CD8-positive, alpha-beta memory T cell (primary cell): ENCODE results near the gene C6orf47. TPM values are rescaled to one million over a fixed set of nuclear protein-coding genes. Genes with fewer than 3 reads are reported as not detected.
A peak's percentile ranks its signal among the peaks of the same experiment; 100 is the strongest.

ENCODE experiments used
- CTCF ChIA-PET: fragments of 350-600 bp; sonication (Branson Sonifier 250); formaldehyde crosslinking; loops from one replicate; lab custom pipeline; 2021; ENCODE audit warnings: antibody characterized with exemption; lab: Charles Lee
- POLR2A ChIA-PET: fragments of 350-600 bp; sonication (Branson Sonifier 250); formaldehyde crosslinking; loops from one replicate; lab custom pipeline; 2021; ENCODE audit warnings: antibody characterized with exemption; lab: Charles Lee
- DNase-seq, 5 donors: peaks; one replicate each; pipeline versions ENCODE4 v3.0.0 to v3.0.0-alpha.2; 2020 to 2022; ENCODE audit warnings: mixed read lengths in 1 of 5
- H3K27ac ChIP-seq: one replicate; pipeline ENCODE4 v1.7.0; 2013; ENCODE audit warnings: low read depth, mild to moderate bottlenecking, low read length, moderate library complexity
- H3K27me3 ChIP-seq: 2 replicates; pipeline ENCODE4 v1.7.0; 2013; ENCODE audit warnings: low read length, mild to moderate bottlenecking; ENCODE audit not compliant: insufficient read depth, poor library complexity, severe bottlenecking
- H3K36me3 ChIP-seq: 2 replicates; pipeline ENCODE4 v1.7.0; 2013; ENCODE audit warnings: mild to moderate bottlenecking, low read length, moderate library complexity; ENCODE audit not compliant: insufficient read depth
- H3K4me1 ChIP-seq: 2 replicates; pipeline ENCODE4 v1.7.0; 2013; ENCODE audit warnings: mild to moderate bottlenecking, low read length, moderate library complexity; ENCODE audit not compliant: insufficient read depth
- H3K4me3 ChIP-seq: 2 replicates; pipeline ENCODE4 v1.7.0; 2013; ENCODE audit warnings: mild to moderate bottlenecking, low read length
- H3K9me3 ChIP-seq: 2 replicates; pipeline ENCODE4 v1.7.0; 2013; ENCODE audit warnings: mild to moderate bottlenecking, low read length
- H3K27ac Mint-ChIP-seq, 8 donors: one replicate each; pipeline ENCODE4 v1.8.0; 2020 to 2021; ENCODE audit warnings: mixed read lengths in 8 of 8, mild to moderate bottlenecking in 6 of 8, inconsistent platforms in 3 of 8, moderate library complexity in 3 of 8
- H3K27me3 Mint-ChIP-seq, 2 donors: one replicate each; pipeline ENCODE4 v1.8.0; 2020 to 2021; ENCODE audit warnings: mixed read lengths in 2 of 2, mild to moderate bottlenecking in 1 of 2, moderate library complexity in 1 of 2
- H3K36me3 Mint-ChIP-seq, 3 donors: one replicate each; pipeline ENCODE4 v1.8.0; 2020 to 2021; ENCODE audit warnings: mixed read lengths in 3 of 3, inconsistent platforms in 1 of 3, mild to moderate bottlenecking in 1 of 3
- H3K4me1 Mint-ChIP-seq, 3 donors: one replicate each; pipeline ENCODE4 v1.8.0; 2020 to 2021; ENCODE audit warnings: mixed read lengths in 3 of 3, inconsistent platforms in 1 of 3, mild to moderate bottlenecking in 1 of 3
- H3K4me3 Mint-ChIP-seq, 7 donors: one replicate each; pipeline ENCODE4 v1.8.0; 2020 to 2021; ENCODE audit warnings: mixed read lengths in 7 of 7, mild to moderate bottlenecking in 6 of 7, moderate library complexity in 4 of 7, inconsistent platforms in 2 of 7
- H3K9me3 Mint-ChIP-seq, 5 donors: one replicate each; pipeline ENCODE4 v1.8.0; 2020 to 2022; ENCODE audit warnings: mixed read lengths in 5 of 5, mild to moderate bottlenecking in 3 of 5, moderate library complexity in 2 of 5, inconsistent platforms in 1 of 5
- polyA plus RNA-seq: library from polyadenylated mRNA; unstranded; fragments of 300-500 nt; fragmentation: Illumina TruSeq; gene quantifications from one replicate; pipeline ENCODE4 v1.2.3, GENCODE V29; 2021
- total RNA-seq, 2 experiments: library from RNA; stranded (reverse); gene quantifications; one replicate each; pipeline ENCODE4 v1.2.3, GENCODE V29; 2021

Gene C6orf47
- total and polyA plus RNA-seq, 3 experiments from 2014 or later: 19.5 to 37.0 (median 20.0) TPM

GRCh38 chr6:31683591-31683990 lies 23.0 kb upstream of the C6orf47 start:
- H3K4me1 Mint-ChIP-seq: peaks cover 16 to 21% (median 16%) of the 10 kb centered on the region in 3 donors
- no peaks in the 10 kb centered on the region for H3K27me3 Mint-ChIP-seq
- H3K27ac Mint-ChIP-seq: peak overlapping the region in 4 of 8 donors; percentile 20 to 90 (median 54)
- no peaks in the 10 kb centered on the region for H3K9me3 Mint-ChIP-seq
- no peak for DNase-seq
- Histone ChIP-seq H3K4me1 (peaks cover 10% of the 10 kb centered on the region), H3K4me3 (no peak overlapping the region), H3K9me3 (no peaks in the 10 kb centered on the region), H3K27ac (no peak overlapping the region), H3K36me3 (peaks cover 24% of the 10 kb centered on the region), H3K27me3 (no peaks in the 10 kb centered on the region)
- ChIA-PET CTCF (interaction anchor here (1.0 to 1.5 kb wide), 4 partner anchors 14 to 180 kb away, joined by 3 to 4 read pairs (median 3); partner anchors contain the start of genes LY6G5B and MPIG6B), POLR2A (interaction anchor here (0.5 kb wide), 1 partner anchor 9 kb away, joined by 3 read pairs; no protein-coding TSS in a partner anchor)
- peak overlapping the region in 2 of 7 donors; percentile 28 to 52 for H3K4me3 Mint-ChIP-seq
- peaks cover 0 to 35% (median 8%) of the 10 kb centered on the region in 3 donors for H3K36me3 Mint-ChIP-seq

- Histone ChIP-seq H3K27ac (peak overlapping the region; percentile 28), H3K36me3 (peaks cover 4% of the 10 kb centered on the region), H3K9me3 (no peaks in the 10 kb centered on the region), H3K4me3 (peak overlapping the region; percentile 66), H3K27me3 (no peaks in the 10 kb centered on the region), H3K4me1 (peaks cover 10% of the 10 kb centered on the region)
- POLR2A ChIA-PET: interaction anchor here (0.8 to 1.2 kb wide), 2 partner anchors 148 to 150 kb away, joined by 3 read pairs; no protein-coding TSS in a partner anchor
- H3K27ac Mint-ChIP-seq: peak overlapping the region; percentile 32 to 92 (median 81)
- H3K27me3 Mint-ChIP-seq: no peaks in the 10 kb centered on the region
- peak overlapping the region; percentile 80 to 97 (median 87) for H3K4me3 Mint-ChIP-seq
- DNase-seq: peak in 4 of 5 donors; percentile 19 to 37 (median 22)
- peaks cover 0 to 12% (median 6%) of the 10 kb centered on the region in 3 donors for H3K36me3 Mint-ChIP-seq
- no peaks in the 10 kb centered on the region for H3K9me3 Mint-ChIP-seq
- CTCF ChIA-PET: interaction anchor here (0.7 to 1.9 kb wide), 7 partner anchors 18 to 366 kb away, joined by 3 to 12 read pairs (median 3); partner anchors contain the start of gene ABHD16A
- peaks cover 16 to 21% (median 16%) of the 10 kb centered on the region in 3 donors for H3K4me1 Mint-ChIP-seq
These were observed 20.6 kb upstream of the C6orf47 start for GRCh38 chr6:31681135-31681671.

GRCh38 chr6:31680226-31681134 lies 19.9 kb upstream of the C6orf47 start, which contains the start of gene LY6G5C:
Gene LY6G5C (minus strand): TSS chr6:31681067. CDS start chr6:31680373, 694 bp downstream.
- POLR2A ChIA-PET: interaction anchor here (0.8 to 1.2 kb wide), 2 partner anchors 149 to 151 kb away, joined by 3 read pairs; no protein-coding TSS in a partner anchor
- H3K9me3 Mint-ChIP-seq: no peaks in the 10 kb centered on the region
- H3K4me3 ChIP-seq: peak within 1 kb of the TSS; percentile 66

GRCh38 chr6:31677955-31678354 lies 17.4 kb upstream of the C6orf47 start:
- Mint-ChIP-seq H3K4me3 (peak overlapping the region in 1 of 7 donors; percentile 70), H3K4me1 (peaks cover 16 to 21% (median 16%) of the 10 kb centered on the region in 3 donors), H3K27me3 (no peaks in the 10 kb centered on the region), H3K36me3 (peaks cover 0 to 8% (median 6%) of the 10 kb centered on the region in 3 donors), H3K9me3 (no peaks in the 10 kb centered on the region), H3K27ac (peak overlapping the region in 2 of 8 donors; percentile 28 to 69)
- POLR2A ChIA-PET: interaction anchor here (0.7 kb wide), 1 partner anchor 447 kb away, joined by 4 read pairs; no protein-coding TSS in a partner anchor
- CTCF ChIA-PET: interaction anchor here (2.0 kb wide), 1 partner anchor 152 kb away, joined by 6 read pairs; no protein-coding TSS in a partner anchor
- Histone ChIP-seq H3K27me3 (no peaks in the 10 kb centered on the region), H3K4me3 (no peak overlapping the region), H3K36me3 (no peaks in the 10 kb centered on the region), H3K9me3 (no peaks in the 10 kb centered on the region), H3K4me1 (peaks cover 10% of the 10 kb centered on the region), H3K27ac (no peak overlapping the region)
- no peak for DNase-seq

More at GRCh38 chr6:31680226-31681134, 19.9 kb upstream of the C6orf47 start, which contains the start of gene LY6G5C:
- CTCF ChIA-PET: interaction anchor here (0.7 to 1.9 kb wide), 8 partner anchors 19 to 367 kb away, joined by 3 to 12 read pairs (median 4); partner anchors contain the start of gene ABHD16A
- no peaks in the 10 kb centered on the region for H3K27me3 Mint-ChIP-seq
- Histone ChIP-seq H3K27me3 (no peaks in the 10 kb centered on the region), H3K27ac (peak within 1 kb of the TSS; percentile 28), H3K4me1 (peaks cover 10% of the 10 kb centered on the region), H3K9me3 (no peaks in the 10 kb centered on the region), H3K36me3 (no peaks in the 10 kb centered on the region)
- peak within 1 kb of the TSS; percentile 80 to 97 (median 87) for H3K4me3 Mint-ChIP-seq
- H3K27ac Mint-ChIP-seq: peak within 1 kb of the TSS; percentile 32 to 93 (median 88)
- DNase-seq: peak; percentile 33 to 72 (median 45)
- H3K4me1 Mint-ChIP-seq: peaks cover 16 to 21% (median 16%) of the 10 kb centered on the region in 3 donors
- peaks cover 0 to 6% (median 4%) of the 10 kb centered on the region in 3 donors for H3K36me3 Mint-ChIP-seq

- H3K9me3 ChIP-seq: no peaks in the 10 kb centered on the region
- CTCF ChIA-PET: interaction anchor here (2.0 kb wide), 1 partner anchor 153 kb away, joined by 6 read pairs; no protein-coding TSS in a partner anchor
- H3K4me3 ChIP-seq: no peak overlapping the region
- Mint-ChIP-seq H3K27ac (peak overlapping the region in 3 of 8 donors; percentile 40 to 90 (median 55)), H3K4me1 (peaks cover 16 to 19% (median 16%) of the 10 kb centered on the region in 3 donors), H3K27me3 (no peaks in the 10 kb centered on the region), H3K4me3 (peak overlapping the region in 1 of 7 donors; percentile 36), H3K36me3 (peaks cover 0 to 17% (median 7%) of the 10 kb centered on the region in 3 donors), H3K9me3 (no peaks in the 10 kb centered on the region)
- POLR2A ChIA-PET: no interaction called here
- peaks cover 3% of the 10 kb centered on the region for H3K36me3 ChIP-seq
- no peaks in the 10 kb centered on the region for H3K27me3 ChIP-seq
- H3K4me1 ChIP-seq: peaks cover 10% of the 10 kb centered on the region
- H3K27ac ChIP-seq: no peak overlapping the region
- no peak for DNase-seq
These were observed 16.3 kb upstream of the C6orf47 start for GRCh38 chr6:31676904-31677303.

GRCh38 chr6:31676322-31676903 lies 15.8 kb upstream of the C6orf47 start:
- ChIA-PET CTCF (no interaction called here), POLR2A (no interaction called here)
- H3K4me1 Mint-ChIP-seq: peaks cover 12 to 14% (median 14%) of the 10 kb centered on the region in 3 donors

GRCh38 chr6:31669676-31670075 lies 9.1 kb upstream of the C6orf47 start, which contains the start of gene LY6G5B:
Gene LY6G5B (plus strand): TSS chr6:31669976. CDS start chr6:31670951, 975 bp downstream.
- H3K36me3 Mint-ChIP-seq: peaks cover 0 to 82% (median 11%) of the 10 kb centered on the region in 3 donors
- CTCF ChIA-PET: interaction anchor here (0.9 to 1.3 kb wide), 2 partner anchors 14 to 17 kb away, joined by 4 read pairs; partner anchors contain the start of gene BAG6

More at GRCh38 chr6:31676322-31676903, 15.8 kb upstream of the C6orf47 start:
- H3K27me3 Mint-ChIP-seq: no peaks in the 10 kb centered on the region
- H3K27ac Mint-ChIP-seq: peak overlapping the region in 4 of 8 donors; percentile 40 to 90 (median 61)
- no peak for DNase-seq
- Histone ChIP-seq H3K4me3 (no peak overlapping the region), H3K27ac (no peak overlapping the region), H3K27me3 (no peaks in the 10 kb centered on the region), H3K9me3 (no peaks in the 10 kb centered on the region), H3K36me3 (peaks cover 8% of the 10 kb centered on the region), H3K4me1 (peaks cover 7% of the 10 kb centered on the region)
- H3K9me3 Mint-ChIP-seq: no peaks in the 10 kb centered on the region
- H3K4me3 Mint-ChIP-seq: peak overlapping the region in 1 of 7 donors; percentile 36
- peaks cover 0 to 22% (median 7%) of the 10 kb centered on the region in 3 donors for H3K36me3 Mint-ChIP-seq

More at GRCh38 chr6:31669676-31670075, 9.1 kb upstream of the C6orf47 start, which contains the start of gene LY6G5B:
- peaks cover 23 to 37% (median 32%) of the 10 kb centered on the region in 3 donors for H3K4me1 Mint-ChIP-seq
- Histone ChIP-seq H3K36me3 (peaks cover 49% of the 10 kb centered on the region), H3K4me3 (no peak within 1 kb of the TSS), H3K4me1 (peaks cover 20% of the 10 kb centered on the region), H3K9me3 (no peaks in the 10 kb centered on the region), H3K27ac (no peak within 1 kb of the TSS), H3K27me3 (no peaks in the 10 kb centered on the region)
- no peaks in the 10 kb centered on the region for H3K9me3 Mint-ChIP-seq
- H3K27ac Mint-ChIP-seq: peak within 1 kb of the TSS in 3 of 8 donors; percentile 22 to 52 (median 36)
- POLR2A ChIA-PET: interaction anchor here (0.5 to 1.1 kb wide), 3 partner anchors 77 to 194 kb away, joined by 3 to 4 read pairs (median 3); partner anchors contain the start of gene NCR3
- no peak for DNase-seq
- no peaks in the 10 kb centered on the region for H3K27me3 Mint-ChIP-seq
- peak within 1 kb of the TSS in 1 of 7 donors; percentile 73 for H3K4me3 Mint-ChIP-seq
